ENCODE results near the gene ATOSB. TPM values are rescaled to one million over a fixed set of nuclear protein-coding genes. Genes with fewer than 3 reads are reported as not detected.

Gene ATOSB
- total RNA-seq, 8 experiments from 2014 or later: 16.1 to 39.3 (median 23.2) TPM

- WGBS, 10 experiments: 0 to 90% (median 73%) methylated on average over 1 to 2 of the region's 3 CpGs; no CpG with 5 or more reads in 7 of the 10 experiments
- H3K4me3 ChIP-seq: peak overlapping the region in 3 of 5 donors; percentile 66 to 83 (median 71)
- no peak overlapping the region for H3K27ac ChIP-seq
- in situ Hi-C loops (cut with MboI; ENCODE audit: low pct_unique_long_range_greater_than_20kb in 2 of 9, low sequenced_read_pairs in 9 of 9, unreplicated experiment in 9 of 9): loop anchor here in 4 of 9 experiments (10.0 to 25.0 kb wide), 4 partner anchors 144 to 377 kb away; partner anchors contain the start of gene RUSC2 (in 3 of the 4)
- no peak for ATAC-seq (replicated peaks in 6 of 8)
- peaks cover 20 to 22% of the 10 kb centered on the region in 2 donors for H3K4me1 ChIP-seq (replicated peaks in 1 of 2)
Measured at GRCh38 chr9:35110327-35110761, 5.3 kb downstream of the ATOSB start.

GRCh38 chr9:35108946-35109575 lies 6.6 kb downstream of the ATOSB start:
- in situ Hi-C loops (cut with MboI; ENCODE audit: low pct_unique_long_range_greater_than_20kb in 2 of 9, low sequenced_read_pairs in 9 of 9, unreplicated experiment in 9 of 9): loop anchor here in 4 of 9 experiments (25.0 kb wide), 3 partner anchors 153 to 378 kb away; partner anchors contain the start of gene RUSC2 (in 3 of the 4)
- H3K4me1 ChIP-seq (replicated peaks in 1 of 2): peaks cover 25 to 29% of the 10 kb centered on the region in 2 donors
- no peak for ATAC-seq (replicated peaks in 6 of 8)
- H3K27ac ChIP-seq: no peak overlapping the region
- WGBS, 10 experiments: 40 to 100% (median 89%) methylated on average over 1 to 7 of the region's 8 CpGs; no CpG with 5 or more reads in 2 of the 10 experiments
- no peak overlapping the region for H3K4me3 ChIP-seq

- 93 to 96% methylated on average over 3 to 6 of the region's 6 CpGs; no CpG with 5 or more reads in 8 of the 10 experiments for WGBS, 10 experiments
- in situ Hi-C loops (cut with MboI; ENCODE audit: low pct_unique_long_range_greater_than_20kb in 2 of 9, low sequenced_read_pairs in 9 of 9, unreplicated experiment in 9 of 9): loop anchor here in 4 of 9 experiments (25.0 kb wide), 3 partner anchors 154 to 379 kb away; partner anchors contain the start of gene RUSC2 (in 3 of the 4)
Measured at GRCh38 chr9:35108461-35108860, 7.2 kb downstream of the ATOSB start.

GRCh38 chr9:35107297-35108290 lies 8.1 kb downstream of the ATOSB start:
- H3K4me1 ChIP-seq (replicated peaks in 1 of 2): peaks cover 20 to 24% of the 10 kb centered on the region in 2 donors
- in situ Hi-C loops (cut with MboI; ENCODE audit: low pct_unique_long_range_greater_than_20kb in 2 of 9, low sequenced_read_pairs in 9 of 9, unreplicated experiment in 9 of 9): loop anchor here in 4 of 9 experiments (25.0 kb wide), 3 partner anchors 155 to 380 kb away; partner anchors contain the start of gene RUSC2 (in 3 of the 4)
- no peak overlapping the region for H3K27ac ChIP-seq
- H3K4me3 ChIP-seq: no peak overlapping the region
- WGBS, 10 experiments: 60 to 100% (median 87%) methylated on average over 1 to 3 of the region's 18 CpGs; no CpG with 5 or more reads in 6 of the 10 experiments
- no peak for ATAC-seq (replicated peaks in 6 of 8)

More at GRCh38 chr9:35108461-35108860, 7.2 kb downstream of the ATOSB start:
- no peak overlapping the region for H3K27ac ChIP-seq
- H3K4me1 ChIP-seq (replicated peaks in 1 of 2): peaks cover 27 to 32% of the 10 kb centered on the region in 2 donors
- no peak overlapping the region for H3K4me3 ChIP-seq
- no peak for ATAC-seq (replicated peaks in 6 of 8)

GRCh38 chr9:35106343-35106730 lies 9.3 kb downstream of the ATOSB start:
- Histone ChIP-seq H3K4me3 (no peak overlapping the region), H3K27ac (no peak overlapping the region), H3K4me1 (replicated peaks in 1 of 2) (peaks cover 23 to 24% of the 10 kb centered on the region in 2 donors)
- in situ Hi-C loops (cut with MboI; ENCODE audit: low pct_unique_long_range_greater_than_20kb in 2 of 9, low sequenced_read_pairs in 9 of 9, unreplicated experiment in 9 of 9): loop anchor here in 4 of 9 experiments (25.0 kb wide), 3 partner anchors 156 to 381 kb away; partner anchors contain the start of gene RUSC2 (in 3 of the 4)
- no peak for ATAC-seq (replicated peaks in 6 of 8)
- WGBS, 10 experiments: 60 to 100% (median 84%) methylated on average over 1 to 5 of the region's 7 CpGs; no CpG with 5 or more reads in 4 of the 10 experiments

GRCh38 chr9:35105571-35106342 lies 9.9 kb downstream of the ATOSB start:
- no peak overlapping the region for H3K27ac ChIP-seq
- in situ Hi-C loops (cut with MboI; ENCODE audit: low pct_unique_long_range_greater_than_20kb in 2 of 9, low sequenced_read_pairs in 9 of 9, unreplicated experiment in 9 of 9): loop anchor here in 4 of 9 experiments (25.0 kb wide), 3 partner anchors 157 to 382 kb away; partner anchors contain the start of gene RUSC2 (in 3 of the 4)
- peaks cover 23% of the 10 kb centered on the region in 2 donors for H3K4me1 ChIP-seq (replicated peaks in 1 of 2)
- no peak overlapping the region for H3K4me3 ChIP-seq
- ATAC-seq (replicated peaks in 6 of 8): no peak
- WGBS, 10 experiments: 90 to 100% (median 100%) methylated on average over 2 to 10 of the region's 13 CpGs; no CpG with 5 or more reads in 3 of the 10 experiments

- no peak overlapping the region for H3K27ac ChIP-seq
- no peak overlapping the region for H3K4me3 ChIP-seq
- 86 to 100% (median 93%) methylated on average over 1 to 8 of the region's 12 CpGs; no CpG with 5 or more reads in 4 of the 10 experiments for WGBS, 10 experiments
- H3K4me1 ChIP-seq (replicated peaks in 1 of 2): peaks cover 17 to 18% of the 10 kb centered on the region in 2 donors
- in situ Hi-C loops (cut with MboI; ENCODE audit: low pct_unique_long_range_greater_than_20kb in 2 of 9, low sequenced_read_pairs in 9 of 9, unreplicated experiment in 9 of 9): loop anchor here in 4 of 9 experiments (25.0 kb wide), 3 partner anchors 157 to 382 kb away; partner anchors contain the start of gene RUSC2 (in 3 of the 4)
- no peak for ATAC-seq (replicated peaks in 6 of 8)
Measured at GRCh38 chr9:35105126-35105525, 10.5 kb downstream of the ATOSB start.

GRCh38 chr9:35104586-35104985 lies 11.1 kb downstream of the ATOSB start:
- H3K4me1 ChIP-seq (replicated peaks in 1 of 2): peaks cover 17 to 18% of the 10 kb centered on the region in 2 donors
- no peak for ATAC-seq (replicated peaks in 6 of 8)
- H3K27ac ChIP-seq: peak overlapping the region in 1 of 2 donors; percentile 83
- no peak overlapping the region for H3K4me3 ChIP-seq
- 71 to 100% (median 100%) methylated on average over 1 to 3 of the region's 4 CpGs; no CpG with 5 or more reads in 6 of the 10 experiments for WGBS, 10 experiments
- in situ Hi-C loops (cut with MboI; ENCODE audit: low pct_unique_long_range_greater_than_20kb in 2 of 9, low sequenced_read_pairs in 9 of 9, unreplicated experiment in 9 of 9): loop anchor here in 4 of 9 experiments (25.0 kb wide), 3 partner anchors 158 to 383 kb away; partner anchors contain the start of gene RUSC2 (in 3 of the 4)

GRCh38 chr9:35103660-35104191 lies 11.9 kb downstream of the ATOSB start:
- peak overlapping the region; percentile 80 to 83 for H3K27ac ChIP-seq
- no peak for ATAC-seq (replicated peaks in 6 of 8)
- peak overlapping the region; percentile 41 to 87 (median 75) for H3K4me3 ChIP-seq
- H3K4me1 ChIP-seq (replicated peaks in 1 of 2): peaks cover 17 to 18% of the 10 kb centered on the region in 2 donors
- 0 to 100% (median 9%) methylated on average over 1 to 5 of the region's 5 CpGs; no CpG with 5 or more reads in 2 of the 10 experiments for WGBS, 10 experiments
- in situ Hi-C loops (cut with MboI; ENCODE audit: low pct_unique_long_range_greater_than_20kb in 2 of 9, low sequenced_read_pairs in 9 of 9, unreplicated experiment in 9 of 9): loop anchor here in 4 of 9 experiments (25.0 kb wide), 3 partner anchors 159 to 384 kb away; partner anchors contain the start of gene RUSC2 (in 3 of the 4)

- Histone ChIP-seq H3K4me1 (replicated peaks in 1 of 2) (peaks cover 17 to 18% of the 10 kb centered on the region in 2 donors), H3K27ac (peak within 1 kb of the TSS; percentile 80 to 83), H3K4me3 (peak within 1 kb of the TSS; percentile 41 to 87 (median 75))
- in situ Hi-C loops (cut with MboI; ENCODE audit: low pct_unique_long_range_greater_than_20kb in 2 of 9, low sequenced_read_pairs in 9 of 9, unreplicated experiment in 9 of 9): loop anchor here in 4 of 9 experiments (25.0 kb wide), 3 partner anchors 159 to 384 kb away; partner anchors contain the start of gene RUSC2 (in 3 of the 4)
- WGBS, 10 experiments: 0 to 1% (median 0%) methylated on average over 1 to 32 of the region's 57 CpGs; no CpG with 5 or more reads in 4 of the 10 experiments
- ATAC-seq (replicated peaks in 6 of 8): peak; percentile 94 to 98 (median 96)
Measured at GRCh38 chr9:35102769-35103659, 12.6 kb downstream of the ATOSB start, which contains the start of gene STOML2. STOML2 (minus strand) TSS chr9:35103131; CDS start chr9:35103094, 37 bp downstream.

All from motor neuron (in vitro differentiated cells).